SJCRH30 (cell line): ENCODE data around the gene CAMTA1. TPM values are rescaled to one million over a fixed set of nuclear protein-coding genes. Genes with fewer than 3 reads are reported as not detected.

Experiments used
- DNase-seq, 2 experiments: peaks; one replicate each; pipeline ENCODE4 v3.0.0-alpha.2; 2015 to 2020
- H3K27ac ChIP-seq: fragments of 250-450 bp; sonication (Bioruptor Pico); 2 replicates; pipeline ENCODE4 v1.5.1; 2020; ENCODE audit warnings: mild to moderate bottlenecking, moderate library complexity
- H3K27me3 ChIP-seq: fragments of 250-450 bp; sonication (Bioruptor Pico); 2 replicates; pipeline ENCODE4 v1.5.1; 2020; ENCODE audit warnings: mild to moderate bottlenecking, moderate library complexity
- H3K36me3 ChIP-seq: fragments of 250-450 bp; sonication (Bioruptor Pico); 2 replicates; pipeline ENCODE4 v1.5.1; 2020; ENCODE audit warnings: mild to moderate bottlenecking, moderate library complexity
- H3K4me1 ChIP-seq: fragments of 250-450 bp; sonication (Bioruptor Pico); 2 replicates; pipeline ENCODE4 v1.5.1; 2020; ENCODE audit warnings: mild to moderate bottlenecking, moderate library complexity
- H3K4me3 ChIP-seq: fragments of 250-450 bp; sonication (Bioruptor Pico); 2 replicates; pipeline ENCODE4 v1.5.1; 2020; ENCODE audit warnings: mild to moderate bottlenecking, moderate library complexity
- H3K9me3 ChIP-seq: fragments of 250-450 bp; sonication (Bioruptor Pico); replicated peaks from 2 replicates; pipeline ENCODE4 v1.5.1; 2020; ENCODE audit warnings: mild to moderate bottlenecking, moderate library complexity
- total RNA-seq: library from RNA; depleted of rRNA; stranded (reverse); fragments of >200 nt; shearing (Covaris generic); gene quantifications from 2 replicates; pipeline ENCODE4 v1.2.3, GENCODE V29; 2014

Gene CAMTA1
- total RNA-seq, 1 experiment from 2014 or later = 153 TPM

- H3K27me3 ChIP-seq = peaks cover 21% of the 10 kb centered on the region
- no peak overlapping the region for H3K27ac ChIP-seq
- H3K4me3 ChIP-seq = no peak overlapping the region
- H3K9me3 ChIP-seq = no peaks in the 10 kb centered on the region
- H3K4me1 ChIP-seq = peaks cover 7% of the 10 kb centered on the region; the same call in 1 of the 2 replicates
- no peaks in the 10 kb centered on the region for H3K36me3 ChIP-seq
- no peak for DNase-seq
These were observed 744.7 kb downstream of the CAMTA1 start for GRCh38 chr1:7529917-7530316.

DNA sequence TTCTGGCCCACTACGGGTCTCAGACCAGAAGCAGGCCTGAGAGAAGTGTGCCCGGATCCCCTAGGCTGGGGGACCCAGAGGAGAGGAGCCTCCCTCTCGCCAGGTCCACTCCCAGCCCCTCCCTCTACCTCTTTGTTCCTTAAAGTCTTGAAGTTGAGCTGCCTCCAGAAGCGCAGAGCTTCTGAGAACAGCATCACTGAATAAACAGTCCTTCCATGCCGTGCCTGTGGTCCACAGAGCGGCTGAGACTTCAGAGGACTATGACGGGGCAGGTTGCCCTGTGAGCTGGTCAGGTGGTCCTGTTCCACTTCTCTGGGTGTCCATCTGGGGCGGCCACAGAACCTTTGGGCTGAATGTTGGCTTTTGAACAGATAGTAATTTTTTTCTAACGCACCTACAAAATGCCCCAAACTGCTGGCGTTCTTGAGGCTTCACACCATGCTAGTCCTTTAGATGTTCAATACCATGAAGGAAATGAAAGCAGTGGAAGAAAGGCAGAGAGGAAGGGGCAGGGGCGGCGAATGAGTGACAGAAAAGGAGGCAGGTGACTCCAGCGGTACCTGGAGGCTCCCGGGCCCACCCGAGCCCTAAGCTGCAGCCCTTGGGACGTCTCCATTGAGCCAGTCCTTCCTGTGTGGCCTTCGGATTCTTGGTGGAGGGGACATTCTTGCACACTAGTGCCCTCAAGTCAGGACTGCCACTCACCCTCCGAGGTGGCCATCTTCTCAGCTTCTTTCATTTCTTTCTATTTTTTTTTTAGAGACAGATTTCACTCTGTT lies 746.5 kb downstream of the CAMTA1 start:
- peaks cover 7% of the 10 kb centered on the region; the same call in 1 of the 2 replicates for H3K4me1 ChIP-seq
- H3K27ac ChIP-seq = no peak overlapping the region
- DNase-seq = no peak
- peaks cover 22% of the 10 kb centered on the region; the same call in 1 of the 2 replicates for H3K27me3 ChIP-seq
- H3K36me3 ChIP-seq = no peaks in the 10 kb centered on the region
- no peak overlapping the region for H3K4me3 ChIP-seq
- no peaks in the 10 kb centered on the region for H3K9me3 ChIP-seq

- peaks cover 15% of the 10 kb centered on the region for H3K4me1 ChIP-seq
- H3K27ac ChIP-seq = no peak overlapping the region
- H3K4me3 ChIP-seq = no peak overlapping the region
- DNase-seq = no peak
- H3K9me3 ChIP-seq = no peaks in the 10 kb centered on the region
- H3K27me3 ChIP-seq = peaks cover 27% of the 10 kb centered on the region; the same call in 1 of the 2 replicates
- H3K36me3 ChIP-seq = no peaks in the 10 kb centered on the region
These were observed 747.8 kb downstream of the CAMTA1 start for GRCh38 chr1:7533006-7533405.

DNA sequence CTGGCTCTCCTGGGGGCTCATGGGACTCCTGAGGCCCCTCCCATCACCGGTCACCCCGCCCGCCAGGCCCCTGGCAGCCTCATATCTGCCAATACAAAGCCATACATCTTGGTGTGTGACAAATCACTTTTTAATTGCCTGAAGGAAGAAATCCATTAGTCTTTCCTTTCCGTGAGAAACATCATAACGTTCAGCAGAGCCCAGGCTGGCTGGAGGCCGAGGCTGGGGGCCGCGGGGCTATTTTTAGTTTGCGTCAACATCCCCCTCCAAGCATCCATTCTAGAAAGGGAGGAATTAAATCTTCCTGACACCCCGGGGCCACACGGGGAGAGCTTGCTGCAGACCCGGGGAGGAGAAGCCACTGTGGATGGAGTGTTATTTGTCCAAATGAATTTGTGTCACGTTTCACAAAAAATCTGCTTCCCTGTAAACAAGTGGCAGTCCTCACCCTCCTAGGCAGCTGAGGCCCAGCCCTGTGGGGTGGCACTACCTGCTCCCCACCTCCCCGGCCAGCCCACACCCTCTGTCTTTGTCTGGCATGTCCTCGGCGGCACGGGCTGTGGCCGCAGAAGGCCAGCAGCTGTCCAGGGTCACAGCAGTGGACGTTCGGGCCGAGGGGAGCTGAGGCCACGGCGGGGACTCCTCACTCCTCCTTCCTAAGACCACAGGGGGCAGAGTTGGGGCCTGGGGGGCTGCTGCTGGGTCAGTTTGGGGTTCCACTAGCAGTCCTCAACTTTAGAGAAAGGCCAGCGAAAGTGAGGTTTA lies 749.0 kb downstream of the CAMTA1 start:
- H3K4me1 ChIP-seq = peaks cover 21% of the 10 kb centered on the region
- no peaks in the 10 kb centered on the region for H3K36me3 ChIP-seq

DNA sequence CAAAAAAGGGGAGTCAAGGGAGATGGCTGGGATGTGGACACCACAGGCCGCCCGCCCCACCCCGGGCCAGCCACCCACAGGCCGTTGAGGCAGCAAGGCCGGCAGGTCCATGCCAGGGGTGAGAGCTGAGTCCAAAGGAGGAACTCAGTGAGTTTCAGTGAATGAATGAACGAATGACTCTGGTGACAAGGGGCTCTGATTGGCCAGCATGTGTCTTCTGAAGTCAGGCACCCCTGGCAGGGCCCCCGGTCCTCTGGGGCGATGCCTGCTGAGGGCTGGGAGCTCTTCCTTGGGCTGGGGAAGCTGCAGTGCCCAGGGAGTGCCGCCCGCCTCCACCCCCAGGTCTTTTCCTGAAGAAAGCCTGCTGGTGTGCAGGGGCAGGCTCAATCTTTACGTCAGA lies 749.8 kb downstream of the CAMTA1 start:
- H3K27ac ChIP-seq = no peak overlapping the region
- peaks cover 22% of the 10 kb centered on the region for H3K4me1 ChIP-seq
- no peaks in the 10 kb centered on the region for H3K9me3 ChIP-seq
- no peaks in the 10 kb centered on the region for H3K36me3 ChIP-seq
- H3K27me3 ChIP-seq = peaks cover 22% of the 10 kb centered on the region; the same call in 1 of the 2 replicates
- H3K4me3 ChIP-seq = no peak overlapping the region
- DNase-seq = no peak

More for the DNA sequence above, 749.0 kb downstream of the CAMTA1 start:
- Histone ChIP-seq H3K4me3 (0 out of 2 replicates have a peak overlapping the region, but pooled peaks have one; percentile 0), H3K27ac (0 out of 2 replicates have a peak overlapping the region, but pooled peaks have one; percentile 5), H3K27me3 (peaks cover 22% of the 10 kb centered on the region; the same call in 1 of the 2 replicates), H3K9me3 (no peaks in the 10 kb centered on the region)
- DNase-seq = peak in 1 of 2 experiments; percentile 44

DNA sequence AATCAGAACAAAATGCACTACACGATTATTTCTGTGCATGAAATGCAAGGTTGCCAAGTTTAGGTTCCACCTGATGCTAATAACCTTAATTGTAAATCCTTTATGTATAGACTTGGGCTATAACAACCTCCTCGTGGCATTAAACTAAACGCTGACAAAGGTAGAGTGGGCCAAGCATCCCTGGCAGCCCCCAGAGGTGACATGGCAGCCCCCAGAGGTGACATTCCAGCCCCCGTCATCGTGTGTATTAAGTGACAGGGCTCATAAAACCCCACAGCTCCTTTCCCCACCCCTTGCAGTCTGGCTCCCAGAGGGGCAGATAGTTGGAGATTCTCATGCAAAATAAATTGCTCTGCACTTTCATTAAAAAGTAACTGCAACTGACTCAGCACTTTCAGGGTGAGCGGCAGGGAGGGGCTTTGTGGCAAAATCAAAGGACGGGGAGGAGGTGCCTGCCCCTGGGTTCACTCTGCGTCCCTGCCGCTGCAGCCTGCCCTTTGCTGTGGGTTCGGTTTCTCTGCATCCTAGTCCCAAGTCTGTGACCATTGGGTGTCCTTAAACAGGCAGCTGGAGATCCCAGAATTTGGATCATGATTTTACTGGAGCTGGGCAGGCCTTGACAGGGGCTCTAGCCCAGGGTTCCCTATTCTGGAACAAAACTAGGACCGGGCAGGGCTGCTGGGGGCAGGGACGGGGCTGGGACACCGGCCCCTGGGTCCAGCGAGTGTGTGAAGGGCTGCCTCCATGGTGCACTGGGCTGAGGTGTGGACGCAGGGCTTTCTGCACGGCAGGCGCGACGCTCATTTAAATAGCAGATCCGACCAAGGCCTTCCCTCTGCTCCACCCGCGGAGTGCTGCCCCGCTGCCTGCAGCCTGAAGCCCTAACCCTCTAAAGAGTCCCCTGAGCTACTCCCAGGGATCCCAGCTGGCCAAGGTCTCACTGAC lies 751.0 kb downstream of the CAMTA1 start:
- no peak for DNase-seq
- H3K27ac ChIP-seq = no peak overlapping the region
- H3K27me3 ChIP-seq = peaks cover 18% of the 10 kb centered on the region; the same call in 1 of the 2 replicates
- H3K9me3 ChIP-seq = no peaks in the 10 kb centered on the region
- no peak overlapping the region for H3K4me3 ChIP-seq
- peaks cover 22% of the 10 kb centered on the region for H3K4me1 ChIP-seq
- H3K36me3 ChIP-seq = no peaks in the 10 kb centered on the region

DNA sequence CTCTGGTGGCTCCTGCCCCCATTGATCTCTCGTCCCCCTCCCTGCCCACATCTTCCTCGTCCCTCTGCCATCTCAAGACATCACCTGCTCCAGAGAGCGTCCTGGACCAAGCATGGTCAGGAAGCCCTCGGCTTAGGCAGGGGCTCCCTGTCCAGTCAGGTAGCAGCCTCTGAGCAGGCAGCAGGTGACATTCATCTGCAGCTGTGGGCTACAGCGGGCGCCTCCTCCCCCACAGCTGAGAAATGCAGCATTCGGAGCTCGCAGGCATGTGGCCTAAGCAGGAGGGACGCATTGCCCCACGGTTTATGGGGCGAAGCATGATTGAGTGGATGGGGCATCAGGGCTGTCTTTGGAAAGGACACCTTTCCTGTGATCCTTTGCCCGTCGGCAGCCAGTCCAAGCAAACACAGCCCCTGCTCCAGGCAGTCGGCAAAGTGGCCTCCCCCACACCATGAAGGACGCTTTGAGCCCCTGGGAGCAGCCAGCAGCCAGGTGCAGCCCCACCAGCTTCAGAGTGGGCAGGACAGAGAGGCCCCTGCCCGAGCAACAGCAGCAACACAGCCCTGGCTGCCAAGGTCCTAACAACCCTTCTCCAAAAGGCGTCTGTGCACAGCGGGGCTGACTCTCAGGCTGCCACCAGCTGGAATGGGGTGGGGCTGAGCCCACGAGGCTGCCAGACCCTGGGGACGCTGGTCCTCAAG lies 751.8 kb downstream of the CAMTA1 start:
- Histone ChIP-seq H3K4me3 (no peak overlapping the region), H3K4me1 (peaks cover 22% of the 10 kb centered on the region), H3K36me3 (no peaks in the 10 kb centered on the region), H3K9me3 (no peaks in the 10 kb centered on the region), H3K27me3 (peaks cover 15% of the 10 kb centered on the region; the same call in 1 of the 2 replicates), H3K27ac (no peak overlapping the region)
- DNase-seq = no peak

DNA sequence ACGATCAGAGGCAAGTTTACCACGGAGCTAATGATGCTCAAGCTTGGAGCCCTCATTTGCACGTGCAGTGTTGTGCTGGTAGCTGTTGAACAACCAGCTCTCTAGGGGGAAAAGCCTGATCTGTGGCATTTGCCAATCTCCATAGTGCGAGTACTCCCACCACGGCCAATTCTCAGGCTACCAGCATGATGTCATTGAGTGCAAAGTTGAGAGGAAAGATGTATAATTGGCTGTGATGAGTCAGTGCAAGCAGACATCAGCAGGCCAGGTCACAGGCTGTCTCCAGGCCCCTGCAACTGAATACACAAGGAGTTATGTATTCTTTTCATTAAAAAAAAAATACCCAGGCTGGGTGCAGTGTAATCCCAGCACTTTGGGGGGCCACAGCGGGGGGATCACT lies 752.8 kb downstream of the CAMTA1 start:
- Histone ChIP-seq H3K4me1 (peaks cover 22% of the 10 kb centered on the region), H3K9me3 (no peaks in the 10 kb centered on the region; the same call in 1 of the 2 replicates), H3K4me3 (no peak overlapping the region), H3K27ac (no peak overlapping the region), H3K36me3 (no peaks in the 10 kb centered on the region), H3K27me3 (peaks cover 15% of the 10 kb centered on the region; the same call in 1 of the 2 replicates)
- peak in 1 of 2 experiments; percentile 51 for DNase-seq

DNA sequence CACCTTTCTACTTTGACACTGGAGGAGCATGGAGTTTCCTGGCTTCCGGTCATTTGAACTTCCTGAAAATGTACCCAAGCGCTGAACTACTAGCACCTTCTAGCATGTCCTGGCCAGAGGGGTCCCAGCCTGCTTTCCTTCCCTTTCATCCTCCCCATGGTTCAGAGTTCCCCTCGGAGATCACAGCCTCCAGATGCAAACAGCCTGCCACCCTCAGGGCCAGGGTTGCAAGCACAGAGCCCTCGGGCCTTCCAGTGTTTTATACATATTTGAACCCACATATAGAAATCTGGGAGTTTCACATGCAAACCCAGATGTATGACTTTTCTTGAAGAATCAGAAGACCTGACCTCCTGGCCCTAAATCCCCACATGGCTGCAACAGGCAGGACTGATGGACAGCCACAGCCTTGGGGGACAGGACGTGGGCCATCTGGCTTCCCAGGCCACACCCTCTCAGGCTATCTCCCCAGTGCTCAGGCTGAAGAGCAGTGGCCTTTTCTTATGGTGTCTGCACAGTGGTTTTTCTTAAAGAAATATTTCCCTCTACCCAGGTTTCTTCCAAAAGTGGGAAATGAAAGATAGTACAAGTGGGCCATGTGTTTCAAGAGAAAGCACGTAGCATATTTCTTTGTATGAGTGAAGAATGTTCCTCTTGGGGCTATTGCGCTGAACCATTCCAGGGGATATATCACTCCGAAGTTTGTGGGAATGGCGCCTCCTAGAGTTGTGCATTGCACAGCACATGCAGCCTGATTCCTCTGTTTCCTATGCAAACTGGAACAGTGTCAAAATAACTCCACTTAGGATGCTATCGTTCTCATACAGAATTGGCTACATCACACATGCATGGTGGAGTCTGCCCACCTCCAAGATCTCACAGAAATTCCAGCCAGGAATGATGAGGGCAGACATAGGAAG lies 753.9 kb downstream of the CAMTA1 start:
- peaks cover 22% of the 10 kb centered on the region for H3K4me1 ChIP-seq
- no peak overlapping the region for H3K4me3 ChIP-seq
- H3K27me3 ChIP-seq = peaks cover 15% of the 10 kb centered on the region; the same call in 1 of the 2 replicates
- H3K9me3 ChIP-seq = peaks cover 2% of the 10 kb centered on the region; the same call in 1 of the 2 replicates
- H3K27ac ChIP-seq = no peak overlapping the region
- no peaks in the 10 kb centered on the region for H3K36me3 ChIP-seq
- peak in 1 of 2 experiments; percentile 38 for DNase-seq

- Histone ChIP-seq H3K36me3 (no peaks in the 10 kb centered on the region), H3K4me3 (no peak overlapping the region), H3K9me3 (peaks cover 2% of the 10 kb centered on the region; the same call in 1 of the 2 replicates), H3K27ac (no peak overlapping the region), H3K27me3 (peaks cover 15% of the 10 kb centered on the region; the same call in 1 of the 2 replicates), H3K4me1 (peaks cover 15% of the 10 kb centered on the region)
- DNase-seq = peak in 1 of 2 experiments; percentile 55
These were observed 754.5 kb downstream of the CAMTA1 start for GRCh38 chr1:7539769-7540175.

DNA sequence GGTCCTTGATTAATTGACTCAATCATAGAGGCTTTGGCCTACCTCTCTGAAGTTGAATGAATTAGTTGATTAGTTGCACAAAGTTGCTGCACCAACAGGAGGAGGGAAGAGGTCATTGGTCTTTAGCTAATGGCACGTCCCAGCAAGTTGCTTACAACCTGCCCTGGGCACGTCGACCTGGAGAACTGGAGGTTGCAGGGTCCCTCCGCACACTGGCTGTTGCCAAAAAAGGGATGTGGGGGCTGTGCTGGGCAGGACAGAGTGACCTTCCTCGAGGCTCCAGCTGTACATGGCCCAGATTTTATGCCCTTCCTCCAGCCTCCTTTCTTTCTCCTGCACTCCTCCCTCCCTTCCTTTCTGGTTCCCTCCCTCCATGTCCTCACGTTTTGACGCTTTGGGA lies 755.6 kb downstream of the CAMTA1 start:
- Histone ChIP-seq H3K27ac (no peak overlapping the region), H3K27me3 (peaks cover 15% of the 10 kb centered on the region; the same call in 1 of the 2 replicates), H3K36me3 (no peaks in the 10 kb centered on the region), H3K4me1 (peaks cover 14% of the 10 kb centered on the region), H3K4me3 (no peak overlapping the region), H3K9me3 (peaks cover 8% of the 10 kb centered on the region; the same call in 1 of the 2 replicates)
- no peak for DNase-seq

DNA sequence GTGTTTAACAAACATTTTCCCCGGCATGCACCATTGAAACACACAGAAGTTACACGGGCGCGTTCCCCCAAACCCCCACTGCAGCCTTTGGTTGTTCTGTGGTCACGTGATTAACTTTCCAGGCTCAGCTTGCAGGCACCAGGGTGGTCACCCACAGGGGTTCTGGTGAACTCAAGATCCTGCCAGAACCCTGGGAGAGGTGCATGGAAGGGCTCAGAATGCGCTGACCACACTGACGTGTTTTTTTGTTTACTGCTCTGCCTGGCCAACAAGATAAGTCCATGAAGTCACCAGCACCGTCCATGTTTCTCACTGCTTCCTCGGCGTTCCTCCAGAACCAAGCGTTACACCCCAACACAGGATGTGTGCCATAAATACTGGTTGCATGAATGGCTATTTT lies 756.4 kb downstream of the CAMTA1 start:
- Histone ChIP-seq H3K27ac (no peak overlapping the region), H3K27me3 (peaks cover 9% of the 10 kb centered on the region; the same call in 1 of the 2 replicates), H3K9me3 (peaks cover 8% of the 10 kb centered on the region; the same call in 1 of the 2 replicates), H3K36me3 (no peaks in the 10 kb centered on the region), H3K4me1 (peaks cover 14% of the 10 kb centered on the region), H3K4me3 (no peak overlapping the region)
- DNase-seq = no peak
